Activated T-cell treated with anti-CD3 and anti-CD28 coated beads, Interleukin-2, amount 50 U/mL, for 72 hours (primary cell): Measurements from ENCODE around the gene EVC2. TPM values are rescaled to one million over a fixed set of nuclear protein-coding genes. Genes with fewer than 3 reads are reported as not detected.
A peak's percentile ranks its signal among the peaks of the same experiment; 100 is the strongest.

Experiments
- ATAC-seq, 2 donors: fragments of 150-1000 bp; cut with Tn5 transposase; replicated peaks in 1 of 2; 2 replicates each; pipeline ENCODE4 v1.10.0; 2021; ENCODE audit warnings: moderate library complexity in 2 of 2, mild to moderate bottlenecking in 1 of 2
- DNase-seq, 2 donors: peaks; one replicate each; pipeline ENCODE4 v3.0.0; 2021 to 2022; ENCODE audit warnings: mixed read lengths in 1 of 2
- H3K27ac Mint-ChIP-seq: one replicate; pipeline ENCODE4 v1.8.0; 2022; ENCODE audit warnings: mild to moderate bottlenecking, moderate library complexity, mixed read lengths
- H3K27me3 Mint-ChIP-seq: one replicate; pipeline ENCODE4 v1.8.0; 2022; ENCODE audit warnings: low read depth, mixed read lengths
- H3K36me3 Mint-ChIP-seq, 2 donors: one replicate each; pipeline ENCODE4 v1.8.0; 2022; ENCODE audit warnings: mixed read lengths in 2 of 2, mild to moderate bottlenecking in 1 of 2; ENCODE audit not compliant: insufficient read depth in 2 of 2
- H3K4me1 Mint-ChIP-seq: one replicate; pipeline ENCODE4 v1.8.0; 2022; ENCODE audit warnings: low read depth, mixed read lengths
- H3K4me3 Mint-ChIP-seq, 2 donors: one replicate each; pipeline ENCODE4 v1.8.0; 2022; ENCODE audit warnings: mild to moderate bottlenecking in 2 of 2, mixed read lengths in 2 of 2, moderate library complexity in 2 of 2
- H3K9me3 Mint-ChIP-seq, 2 donors: one replicate each; pipeline ENCODE4 v1.8.0; 2022; ENCODE audit warnings: mixed read lengths in 2 of 2
- total RNA-seq, 2 donors: library from RNA; stranded (reverse); gene quantifications; one replicate each; pipeline ENCODE4 v1.2.3, GENCODE V29; 2022

EVC2 gene
- total RNA-seq, 2 donors from 2014 or later: 0.46 to 2.2 TPM

DNA sequence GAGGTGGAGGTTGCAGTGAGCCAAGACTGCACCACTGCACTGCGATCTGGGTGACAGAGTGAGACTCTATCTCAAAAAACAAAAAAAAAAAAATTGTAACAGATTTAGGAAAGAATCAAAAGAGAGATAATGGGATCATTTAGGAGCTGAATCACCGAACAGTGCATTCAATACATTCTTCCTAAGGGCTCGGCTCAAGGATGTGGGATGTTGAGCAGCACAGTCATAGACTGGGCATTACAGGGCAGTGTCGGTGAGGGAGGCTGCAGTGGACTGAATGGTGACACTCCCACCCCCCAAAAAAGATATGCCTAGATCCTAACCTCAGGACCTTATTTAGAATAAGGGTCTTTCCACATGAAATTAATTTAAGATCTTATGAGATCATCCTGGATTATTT, 70.0 kb downstream of the EVC2 start:
- Mint-ChIP-seq H3K4me1 (no peaks in the 10 kb centered on the region), H3K4me3 (no peak overlapping the region), H3K27me3 (no peaks in the 10 kb centered on the region), H3K9me3 (peaks cover 3 to 4% of the 10 kb centered on the region in 2 donors), H3K36me3 (no peaks in the 10 kb centered on the region), H3K27ac (no peak overlapping the region)
- DNase-seq (no peak), ATAC-seq (no peak)

DNA sequence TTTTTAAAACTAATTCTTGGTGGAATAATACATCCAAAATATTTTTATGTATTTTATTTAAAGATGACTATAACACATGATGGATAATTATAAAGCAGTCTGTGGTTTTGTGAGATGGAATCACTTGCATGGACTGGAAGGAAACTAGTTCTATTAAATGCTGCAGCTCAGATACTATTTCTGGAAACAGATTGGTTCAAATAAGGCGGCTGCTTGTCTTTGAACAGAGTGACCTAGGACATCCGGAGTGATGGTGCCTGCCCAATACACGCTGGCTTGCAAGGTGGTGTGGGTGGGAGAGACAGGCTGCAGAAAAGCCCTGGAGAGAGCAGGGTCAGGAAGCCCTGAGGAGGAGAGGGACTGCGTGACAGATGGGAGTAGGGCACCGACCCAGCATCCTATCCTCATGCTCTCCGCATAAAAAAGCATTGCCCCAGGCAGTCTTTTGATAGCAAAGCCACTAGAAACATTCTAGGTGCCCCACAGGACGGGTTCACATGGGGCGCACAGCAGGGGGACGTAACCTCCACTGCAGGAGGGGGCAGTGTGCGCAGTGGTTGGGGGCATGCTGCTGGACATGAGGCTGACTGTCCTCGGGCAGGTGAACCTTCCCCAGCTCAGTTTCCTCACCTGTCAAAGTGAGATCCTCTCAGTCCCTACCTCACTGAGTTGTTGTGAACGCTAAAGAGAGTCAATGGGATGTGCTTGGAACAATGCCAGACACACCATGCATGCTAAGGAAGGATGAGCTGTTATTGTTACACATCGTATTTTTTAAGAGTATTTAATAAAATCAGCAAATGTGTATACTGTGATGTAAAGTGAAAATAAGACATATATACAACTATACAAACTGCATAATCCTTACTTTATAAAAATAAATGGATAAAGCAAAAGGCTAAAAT, 71.3 kb downstream of the EVC2 start:
- DNase-seq (no peak), ATAC-seq (no peak)
- no peak overlapping the region for H3K27ac Mint-ChIP-seq
- H3K9me3 Mint-ChIP-seq: peaks cover 3 to 4% of the 10 kb centered on the region in 2 donors
- no peaks in the 10 kb centered on the region for H3K27me3 Mint-ChIP-seq
- no peak overlapping the region for H3K4me3 Mint-ChIP-seq
- no peaks in the 10 kb centered on the region for H3K4me1 Mint-ChIP-seq
- no peaks in the 10 kb centered on the region for H3K36me3 Mint-ChIP-seq

DNA sequence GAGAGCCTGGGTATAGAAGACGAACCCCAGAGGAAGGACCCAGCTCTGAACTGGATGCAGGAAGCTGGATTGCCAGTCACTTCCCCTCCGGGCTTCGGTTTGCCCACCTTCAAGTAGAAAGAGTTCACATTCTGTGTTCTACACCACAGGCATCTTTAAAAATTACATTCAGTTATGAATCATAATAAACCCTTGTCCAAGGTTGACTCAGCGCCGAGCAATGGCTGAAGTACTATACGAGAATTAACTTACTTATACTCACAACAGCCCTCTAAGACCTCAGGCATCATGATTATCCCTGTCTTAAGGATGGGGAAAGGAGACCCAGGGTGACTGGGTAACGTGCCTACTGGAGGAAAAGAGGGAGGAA, 72.5 kb downstream of the EVC2 start:
- ATAC-seq: peak in 1 of 2 donors; percentile 35
- no peak overlapping the region for H3K4me3 Mint-ChIP-seq
- no peaks in the 10 kb centered on the region for H3K27me3 Mint-ChIP-seq
- peaks cover 3 to 4% of the 10 kb centered on the region in 2 donors for H3K9me3 Mint-ChIP-seq
- H3K36me3 Mint-ChIP-seq: no peaks in the 10 kb centered on the region
- no peak for DNase-seq
- H3K4me1 Mint-ChIP-seq: no peaks in the 10 kb centered on the region
- H3K27ac Mint-ChIP-seq: no peak overlapping the region

DNA sequence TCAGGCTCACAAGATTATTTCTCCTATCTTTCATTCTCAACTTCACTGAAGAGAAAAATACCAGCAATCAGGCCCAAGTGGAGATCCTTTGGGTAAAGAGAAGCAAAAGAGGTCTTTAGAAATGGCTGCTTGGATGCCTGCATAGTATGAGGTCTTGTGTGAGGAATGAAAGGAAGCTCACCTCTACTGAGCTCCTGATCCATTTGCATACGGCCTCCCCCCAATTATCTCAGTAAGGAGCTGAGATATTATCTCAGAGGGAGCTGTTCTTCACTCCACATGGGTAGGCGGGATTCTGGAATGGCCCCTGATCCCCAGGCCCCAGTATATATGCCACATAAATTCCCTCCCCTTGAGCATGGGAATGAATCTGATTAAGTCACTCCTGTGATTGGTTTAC, 75.8 kb downstream of the EVC2 start:
- Mint-ChIP-seq H3K27ac (no peak overlapping the region), H3K4me1 (no peaks in the 10 kb centered on the region), H3K9me3 (no peaks in the 10 kb centered on the region), H3K36me3 (no peaks in the 10 kb centered on the region), H3K27me3 (no peaks in the 10 kb centered on the region), H3K4me3 (no peak overlapping the region)
- ATAC-seq: no peak
- no peak for DNase-seq

DNA sequence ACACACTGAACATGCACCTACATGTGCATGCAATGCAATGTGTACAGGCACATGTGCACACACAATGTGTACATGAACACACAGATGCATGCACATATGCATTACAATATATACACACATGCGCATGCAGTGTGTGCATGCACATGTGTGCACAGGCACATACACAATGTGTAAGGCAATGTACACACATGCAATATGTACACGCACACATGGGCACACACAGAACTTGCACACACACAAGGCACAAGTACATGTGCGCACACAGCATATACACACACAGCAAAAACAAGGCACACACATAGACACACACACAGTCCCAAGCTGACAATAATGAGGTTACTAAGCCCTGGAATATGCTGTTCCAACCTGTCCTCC, 76.3 kb downstream of the EVC2 start:
- Mint-ChIP-seq H3K27me3 (no peaks in the 10 kb centered on the region), H3K4me3 (no peak overlapping the region), H3K9me3 (no peaks in the 10 kb centered on the region), H3K36me3 (no peaks in the 10 kb centered on the region), H3K27ac (no peak overlapping the region), H3K4me1 (no peaks in the 10 kb centered on the region)
- DNase-seq (no peak), ATAC-seq (no peak)

DNA sequence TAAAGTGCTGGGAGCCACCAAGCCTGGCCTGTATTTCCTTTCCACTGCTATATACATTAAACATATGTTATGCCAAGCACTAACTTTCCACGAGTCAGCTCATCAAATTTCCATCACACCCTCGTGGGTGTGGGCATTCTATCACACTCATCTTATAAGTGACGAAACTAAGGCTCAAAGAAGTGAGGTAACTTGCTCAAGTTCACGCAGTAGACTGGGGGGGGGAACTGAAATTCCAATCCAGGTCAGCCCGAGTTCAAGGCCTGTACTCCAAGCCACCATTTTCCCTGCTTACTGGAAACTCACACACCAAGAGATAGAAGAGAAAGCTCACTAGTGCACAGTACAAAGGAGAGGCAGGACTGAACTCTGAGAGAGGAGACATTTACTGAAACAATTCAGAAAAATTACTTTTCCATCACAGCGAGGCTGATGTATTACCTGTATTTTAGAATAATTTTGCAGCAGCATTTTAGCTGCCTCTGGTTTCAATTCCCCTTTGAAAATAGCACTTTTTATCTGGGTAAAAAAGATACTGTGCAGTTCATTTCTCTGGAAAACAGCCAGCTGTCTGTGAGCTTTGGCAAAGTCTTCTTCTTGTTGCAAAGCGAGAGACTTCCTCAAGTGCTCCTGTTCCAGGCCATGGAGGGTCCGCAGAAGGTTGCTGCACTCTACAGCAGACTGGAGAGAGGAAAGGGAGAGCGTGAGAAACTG, 76.8 kb downstream of the EVC2 start:
- no peak overlapping the region for H3K27ac Mint-ChIP-seq
- no peak overlapping the region for H3K4me3 Mint-ChIP-seq
- no peak for DNase-seq
- H3K9me3 Mint-ChIP-seq: no peaks in the 10 kb centered on the region
- H3K36me3 Mint-ChIP-seq: no peaks in the 10 kb centered on the region
- H3K4me1 Mint-ChIP-seq: no peaks in the 10 kb centered on the region
- H3K27me3 Mint-ChIP-seq: no peaks in the 10 kb centered on the region
- ATAC-seq: no peak

DNA sequence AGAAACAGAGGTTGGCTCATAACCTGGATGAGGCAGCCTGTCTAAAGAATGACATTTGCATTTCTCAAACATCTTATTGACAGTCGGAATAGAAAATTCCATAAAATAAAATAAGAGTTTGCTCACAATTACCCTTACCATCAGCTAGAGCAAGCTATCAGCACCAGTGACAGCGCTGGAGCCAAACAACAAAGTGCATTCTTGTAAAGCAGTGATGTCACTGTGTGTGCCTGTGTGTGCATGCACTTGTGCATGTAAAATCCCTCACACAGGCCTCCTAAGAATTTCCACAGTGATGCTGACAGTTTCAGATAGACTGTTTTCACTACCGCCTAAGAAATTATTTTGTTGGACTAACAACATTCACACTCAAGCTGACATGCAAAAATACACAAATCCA, 77.6 kb downstream of the EVC2 start:
- Mint-ChIP-seq H3K4me1 (no peaks in the 10 kb centered on the region), H3K36me3 (no peaks in the 10 kb centered on the region), H3K27ac (no peak overlapping the region), H3K27me3 (no peaks in the 10 kb centered on the region), H3K4me3 (no peak overlapping the region), H3K9me3 (no peaks in the 10 kb centered on the region)
- DNase-seq (no peak), ATAC-seq (no peak)

DNA sequence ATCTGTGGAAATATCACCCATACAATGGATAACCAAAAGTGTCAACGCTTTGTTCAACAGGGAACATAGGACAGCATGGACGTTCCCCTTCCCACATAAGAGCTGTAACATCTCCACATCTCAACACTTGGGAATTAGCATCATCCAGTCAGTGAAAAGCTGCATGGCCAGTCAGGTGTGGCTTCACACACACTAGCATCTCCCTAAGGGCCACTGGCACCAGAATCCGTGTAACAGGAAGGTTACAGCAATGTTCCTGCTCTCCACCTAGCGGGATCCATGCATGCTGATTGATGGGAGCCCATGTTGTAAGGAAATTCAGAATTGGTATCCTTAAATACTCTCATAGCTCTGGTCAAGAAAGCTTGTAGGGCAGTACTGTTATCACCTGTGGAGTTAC, 78.8 kb downstream of the EVC2 start:
- no peak overlapping the region for H3K27ac Mint-ChIP-seq
- H3K4me1 Mint-ChIP-seq: no peaks in the 10 kb centered on the region
- ATAC-seq: no peak
- H3K36me3 Mint-ChIP-seq: no peaks in the 10 kb centered on the region
- H3K4me3 Mint-ChIP-seq: no peak overlapping the region
- no peaks in the 10 kb centered on the region for H3K27me3 Mint-ChIP-seq
- H3K9me3 Mint-ChIP-seq: no peaks in the 10 kb centered on the region
- no peak for DNase-seq

DNA sequence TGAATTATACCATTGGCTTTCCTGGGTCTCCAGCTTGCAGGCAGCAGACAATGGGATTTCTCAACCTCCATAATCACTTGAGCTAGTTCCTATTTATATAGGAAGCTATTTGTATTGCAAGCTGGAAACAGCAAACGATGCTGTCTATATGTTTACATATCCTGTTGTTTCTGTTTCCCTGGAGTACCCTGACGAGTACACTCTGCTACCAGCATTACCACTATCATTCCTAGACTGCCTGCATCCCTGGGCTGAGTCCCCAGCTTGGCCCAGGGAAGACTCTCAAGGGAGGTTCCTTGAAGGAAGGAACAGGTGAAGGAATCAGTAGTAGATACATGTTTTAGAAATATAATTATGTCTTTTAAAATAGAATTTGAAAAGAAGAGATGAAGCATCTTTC, 81.4 kb downstream of the EVC2 start:
- H3K27me3 Mint-ChIP-seq: no peaks in the 10 kb centered on the region
- H3K27ac Mint-ChIP-seq: no peak overlapping the region
- DNase-seq (no peak), ATAC-seq (no peak)
- no peaks in the 10 kb centered on the region for H3K36me3 Mint-ChIP-seq
- no peak overlapping the region for H3K4me3 Mint-ChIP-seq
- H3K9me3 Mint-ChIP-seq: no peaks in the 10 kb centered on the region
- no peaks in the 10 kb centered on the region for H3K4me1 Mint-ChIP-seq

DNA sequence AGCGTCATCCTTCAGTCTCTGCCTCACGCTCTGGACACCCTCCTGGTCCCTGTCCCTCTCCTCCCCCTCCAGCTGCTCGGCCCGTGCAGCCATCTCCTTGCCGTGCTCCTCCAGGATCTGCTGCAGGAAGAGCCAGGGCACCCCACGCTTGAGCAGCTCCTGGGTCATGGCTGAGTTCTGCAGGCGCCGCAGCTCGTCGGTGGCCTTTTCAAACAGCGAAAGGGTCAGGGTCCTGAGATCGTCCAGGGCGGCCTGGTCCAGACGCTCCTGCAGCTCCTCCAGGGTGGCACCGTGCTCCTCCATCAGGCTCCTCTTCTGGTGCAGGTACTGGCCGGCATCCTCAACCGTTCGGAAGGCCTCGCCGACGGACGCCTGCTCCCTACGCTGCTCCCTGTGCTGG, 85.8 kb downstream of the EVC2 start:
- Mint-ChIP-seq H3K27ac (no peak overlapping the region), H3K27me3 (no peaks in the 10 kb centered on the region), H3K4me3 (no peak overlapping the region), H3K36me3 (no peaks in the 10 kb centered on the region), H3K4me1 (no peaks in the 10 kb centered on the region), H3K9me3 (no peaks in the 10 kb centered on the region)
- DNase-seq (no peak), ATAC-seq (no peak)

DNA sequence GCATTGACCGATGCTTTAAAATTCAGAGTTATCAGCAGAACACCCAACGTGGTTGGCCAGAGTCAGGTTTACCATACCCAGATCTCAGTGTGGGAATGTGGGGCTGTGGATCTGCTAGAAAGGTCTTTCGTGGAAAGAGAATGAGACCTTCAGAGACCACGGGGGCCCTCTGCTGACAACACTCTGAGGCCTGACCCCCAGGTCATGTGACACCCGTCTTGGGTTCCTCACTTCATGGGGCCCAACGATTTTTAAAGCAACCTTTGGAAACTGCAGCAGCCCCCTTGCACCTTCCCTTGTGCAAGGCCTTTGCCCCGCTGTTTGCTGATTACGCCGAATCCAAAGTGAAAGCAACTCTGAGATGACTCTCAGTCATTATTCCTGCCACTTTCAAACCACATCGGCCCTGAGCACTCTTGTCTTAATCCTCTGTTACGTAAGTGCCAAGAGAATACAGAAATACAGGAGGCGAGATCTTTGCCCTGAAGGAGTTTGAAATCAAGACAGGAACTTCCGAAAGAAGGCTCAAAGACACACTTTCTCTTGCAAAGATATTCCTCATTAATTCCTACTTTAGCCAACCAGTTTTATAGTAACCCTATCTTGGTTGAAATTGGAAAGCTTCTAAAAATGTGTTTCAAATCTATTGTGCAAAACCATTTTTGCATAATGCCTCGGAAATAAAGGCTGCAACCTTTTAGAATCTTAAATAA, 88.3 kb downstream of the EVC2 start:
- H3K27ac Mint-ChIP-seq: no peak overlapping the region
- no peaks in the 10 kb centered on the region for H3K4me1 Mint-ChIP-seq
- DNase-seq: no peak
- no peaks in the 10 kb centered on the region for H3K36me3 Mint-ChIP-seq
- H3K27me3 Mint-ChIP-seq: no peaks in the 10 kb centered on the region
- no peaks in the 10 kb centered on the region for H3K9me3 Mint-ChIP-seq
- no peak overlapping the region for H3K4me3 Mint-ChIP-seq
- no peak for ATAC-seq

DNA sequence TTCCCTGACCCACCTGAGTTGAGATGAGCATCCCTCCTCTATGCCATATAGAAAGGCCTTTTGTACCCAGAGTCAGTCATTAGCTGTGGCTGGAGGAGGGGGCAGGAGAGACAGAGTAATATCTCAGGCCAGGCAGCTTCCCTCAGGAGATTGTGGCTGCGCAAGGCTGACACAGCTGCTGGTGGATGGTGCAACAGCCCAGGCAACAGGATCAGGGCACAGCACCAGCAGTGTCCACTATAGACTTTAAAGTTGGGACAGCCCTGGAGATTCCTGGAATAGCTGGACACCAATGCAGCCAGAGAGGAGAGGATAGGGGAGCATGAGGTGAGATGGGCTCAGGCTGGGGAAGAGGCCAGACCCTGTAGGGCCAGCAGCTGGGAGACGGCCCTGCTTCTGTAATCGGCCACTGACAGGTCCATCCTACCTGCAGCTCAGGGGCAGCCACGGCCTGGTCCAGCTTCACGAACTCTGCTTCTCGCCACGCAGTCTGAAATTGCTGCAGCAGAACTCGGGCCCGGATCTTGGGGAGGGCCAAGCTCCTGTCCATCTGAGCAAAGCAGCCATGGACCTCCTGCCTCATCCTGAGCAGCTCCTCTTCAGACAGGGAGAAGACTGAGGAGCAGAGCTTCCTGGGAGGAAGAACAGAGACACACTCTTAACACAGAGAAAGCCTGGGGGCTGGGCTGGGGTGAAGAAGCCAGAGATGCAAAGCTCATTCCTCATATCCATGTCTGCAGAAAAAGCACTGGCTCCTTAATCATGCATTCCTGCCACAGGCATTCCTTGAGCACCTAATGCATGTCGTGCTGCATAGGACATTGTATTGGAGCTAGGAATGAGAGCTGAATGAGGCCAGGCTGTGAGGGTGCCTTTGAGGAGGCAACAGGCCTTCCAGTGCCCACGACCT, 90.1 kb downstream of the EVC2 start:
- no peak for DNase-seq
- Mint-ChIP-seq H3K27ac (no peak overlapping the region), H3K4me3 (no peak overlapping the region), H3K4me1 (no peaks in the 10 kb centered on the region), H3K9me3 (no peaks in the 10 kb centered on the region), H3K27me3 (no peaks in the 10 kb centered on the region), H3K36me3 (no peaks in the 10 kb centered on the region)
- ATAC-seq: no peak
